Subcutaneous abdominal adipose tissue (tissue), 5 donors: ENCODE measurements around the gene ALOX15B.
A peak's percentile ranks its signal among the peaks of the same experiment; 100 is the strongest.

Experiments used
- H3K27ac ChIP-seq: one replicate; pipeline ENCODE4 v1.7.0; 2013; ENCODE audit warnings: low read depth, mild to moderate bottlenecking, inconsistent platforms, low read length, moderate library complexity
- H3K27me3 ChIP-seq, 5 donors: one replicate each; pipeline ENCODE4 v1.7.0; 2013; ENCODE audit warnings: low read length in 5 of 5, inconsistent platforms in 1 of 5; ENCODE audit not compliant: control insufficient read depth in 5 of 5, insufficient read depth in 4 of 5
- H3K36me3 ChIP-seq, 5 donors: one replicate each; pipeline ENCODE4 v1.7.0; 2013; ENCODE audit warnings: low read length in 5 of 5; ENCODE audit not compliant: control insufficient read depth in 5 of 5, insufficient read depth in 5 of 5
- H3K4me1 ChIP-seq, 5 donors: one replicate each; pipeline ENCODE4 v1.7.0; 2013; ENCODE audit warnings: low read length in 5 of 5, mild to moderate bottlenecking in 3 of 5, moderate library complexity in 1 of 5; ENCODE audit not compliant: control insufficient read depth in 5 of 5, insufficient read depth in 5 of 5
- H3K4me3 ChIP-seq, 5 donors: one replicate each; pipeline ENCODE4 v1.7.0; 2013; ENCODE audit warnings: low read length in 5 of 5, low read depth in 1 of 5
- H3K9ac ChIP-seq, 5 donors: one replicate each; pipeline ENCODE4 v1.7.0; 2013; ENCODE audit warnings: low read length in 5 of 5, mild to moderate bottlenecking in 4 of 5, moderate library complexity in 3 of 5
- H3K9me3 ChIP-seq, 5 donors: one replicate each; pipeline ENCODE4 v1.7.0; 2013; ENCODE audit warnings: low read length in 5 of 5; ENCODE audit not compliant: control insufficient read depth in 5 of 5
- donor health status: healthy.
- donor health status: healthy.
- donor health status: healthy.
- donor health status: healthy.
- donor health status: healthy.

The ALOX15B gene

DNA sequence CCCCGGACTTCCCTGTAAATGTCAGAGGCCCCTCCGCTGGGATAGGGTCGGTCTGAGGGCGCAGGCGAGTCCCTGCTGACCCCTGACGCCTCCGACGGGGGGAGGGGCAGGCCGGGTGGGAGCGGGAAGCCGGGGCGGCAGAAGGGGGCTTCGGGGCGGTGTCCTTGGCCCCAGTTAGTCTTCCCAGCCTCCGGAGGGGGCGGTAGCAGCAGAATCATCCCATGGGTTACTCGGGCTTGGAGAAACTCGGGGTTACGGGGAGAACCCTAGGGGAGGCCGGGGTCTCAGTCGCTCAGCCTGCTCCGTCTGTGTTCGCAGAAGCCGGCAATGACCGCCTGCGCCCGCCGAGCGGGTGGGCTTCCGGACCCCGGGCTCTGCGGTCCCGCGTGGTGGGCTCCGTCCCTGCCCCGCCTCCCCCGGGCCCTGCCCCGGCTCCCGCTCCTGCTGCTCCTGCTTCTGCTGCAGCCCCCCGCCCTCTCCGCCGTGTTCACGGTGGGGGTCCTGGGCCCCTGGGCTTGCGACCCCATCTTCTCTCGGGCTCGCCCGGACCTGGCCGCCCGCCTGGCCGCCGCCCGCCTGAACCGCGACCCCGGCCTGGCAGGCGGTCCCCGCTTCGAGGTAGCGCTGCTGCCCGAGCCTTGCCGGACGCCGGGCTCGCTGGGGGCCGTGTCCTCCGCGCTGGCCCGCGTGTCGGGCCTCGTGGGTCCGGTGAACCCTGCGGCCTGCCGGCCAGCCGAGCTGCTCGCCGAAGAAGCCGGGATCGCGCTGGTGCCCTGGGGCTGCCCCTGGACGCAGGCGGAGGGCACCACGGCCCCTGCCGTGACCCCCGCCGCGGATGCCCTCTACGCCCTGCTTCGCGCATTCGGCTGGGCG lies 35.9 kb upstream of the ALOX15B start:
- no peaks in the 10 kb centered on the region for H3K36me3 ChIP-seq
- H3K27me3 ChIP-seq = peaks cover 12 to 51% (median 47%) of the 10 kb centered on the region in 5 donors
- H3K9ac ChIP-seq = peak overlapping the region in 1 of 5 donors; percentile 43
- no peaks in the 10 kb centered on the region for H3K9me3 ChIP-seq
- no peak overlapping the region for H3K27ac ChIP-seq
- peaks cover 0 to 21% (median 16%) of the 10 kb centered on the region in 5 donors for H3K4me1 ChIP-seq
- H3K4me3 ChIP-seq = peak overlapping the region in 3 of 5 donors; percentile 17 to 44 (median 40)

DNA sequence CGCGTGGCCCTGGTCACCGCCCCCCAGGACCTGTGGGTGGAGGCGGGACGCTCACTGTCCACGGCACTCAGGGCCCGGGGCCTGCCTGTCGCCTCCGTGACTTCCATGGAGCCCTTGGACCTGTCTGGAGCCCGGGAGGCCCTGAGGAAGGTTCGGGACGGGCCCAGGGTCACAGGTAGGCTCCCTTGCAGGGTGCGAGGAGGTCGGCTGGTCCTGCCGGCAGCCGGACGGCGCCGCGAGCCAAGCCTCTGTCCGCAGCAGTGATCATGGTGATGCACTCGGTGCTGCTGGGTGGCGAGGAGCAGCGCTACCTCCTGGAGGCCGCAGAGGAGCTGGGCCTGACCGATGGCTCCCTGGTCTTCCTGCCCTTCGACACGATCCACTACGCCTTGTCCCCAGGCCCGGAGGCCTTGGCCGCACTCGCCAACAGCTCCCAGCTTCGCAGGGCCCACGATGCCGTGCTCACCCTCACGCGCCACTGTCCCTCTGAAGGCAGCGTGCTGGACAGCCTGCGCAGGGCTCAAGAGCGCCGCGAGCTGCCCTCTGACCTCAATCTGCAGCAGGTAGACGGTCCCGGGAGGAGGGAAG lies 35.2 kb upstream of the ALOX15B start:
- Histone ChIP-seq H3K27me3 (peaks cover 12 to 51% (median 47%) of the 10 kb centered on the region in 5 donors), H3K36me3 (no peaks in the 10 kb centered on the region), H3K9me3 (no peaks in the 10 kb centered on the region), H3K9ac (peak overlapping the region in 1 of 5 donors; percentile 14), H3K27ac (no peak overlapping the region), H3K4me1 (peaks cover 0 to 21% (median 16%) of the 10 kb centered on the region in 5 donors), H3K4me3 (peak overlapping the region in 3 of 5 donors; percentile 17 to 44 (median 40))

DNA sequence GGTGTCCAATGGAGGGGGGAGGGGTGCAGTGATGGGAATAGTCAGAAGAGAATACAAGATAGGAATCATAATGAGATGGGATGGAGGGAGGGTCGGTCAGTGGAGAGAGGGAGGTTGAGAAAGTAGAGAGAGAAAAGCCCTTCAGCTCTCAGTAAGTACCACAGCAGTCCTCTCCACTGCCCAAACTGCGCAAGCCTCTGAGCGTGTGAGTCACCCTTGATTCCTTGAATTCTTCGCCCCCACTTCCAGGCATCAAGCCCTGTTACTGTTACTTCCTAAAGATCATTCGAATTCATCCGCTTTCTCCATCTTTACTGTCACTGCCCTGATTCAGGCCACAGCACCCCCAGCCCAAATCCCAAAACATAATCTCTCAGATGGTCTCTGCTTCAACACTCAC lies 34.0 kb upstream of the ALOX15B start:
- Histone ChIP-seq H3K36me3 (no peaks in the 10 kb centered on the region), H3K9me3 (no peaks in the 10 kb centered on the region), H3K27me3 (peaks cover 12 to 51% (median 47%) of the 10 kb centered on the region in 5 donors), H3K9ac (no peak overlapping the region), H3K27ac (no peak overlapping the region), H3K4me1 (peaks cover 0 to 21% (median 16%) of the 10 kb centered on the region in 5 donors), H3K4me3 (no peak overlapping the region)

DNA sequence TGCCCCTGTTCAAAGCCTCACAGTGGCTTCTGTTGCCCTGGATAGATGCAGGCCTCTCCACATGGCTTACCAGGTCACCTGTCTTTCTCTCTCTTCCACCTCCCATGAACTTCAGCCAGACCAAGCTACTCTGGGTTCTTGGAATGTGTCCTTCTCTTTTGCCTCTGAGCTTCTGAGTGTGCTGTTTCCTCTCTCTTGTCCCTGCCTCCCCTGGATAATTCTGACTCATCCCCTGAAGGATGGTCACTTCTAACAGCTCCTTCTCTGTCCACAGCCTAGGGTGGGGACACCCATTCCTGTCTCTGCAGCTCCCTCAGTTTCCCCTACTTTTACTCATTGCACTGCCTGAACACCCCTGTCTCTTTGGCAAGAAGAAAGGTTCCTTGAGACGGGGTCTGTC lies 33.5 kb upstream of the ALOX15B start:
- Histone ChIP-seq H3K9ac (no peak overlapping the region), H3K9me3 (no peaks in the 10 kb centered on the region), H3K4me3 (no peak overlapping the region), H3K36me3 (no peaks in the 10 kb centered on the region), H3K27me3 (peaks cover 12 to 51% (median 47%) of the 10 kb centered on the region in 5 donors), H3K4me1 (peaks cover 0 to 21% (median 16%) of the 10 kb centered on the region in 5 donors), H3K27ac (no peak overlapping the region)

DNA sequence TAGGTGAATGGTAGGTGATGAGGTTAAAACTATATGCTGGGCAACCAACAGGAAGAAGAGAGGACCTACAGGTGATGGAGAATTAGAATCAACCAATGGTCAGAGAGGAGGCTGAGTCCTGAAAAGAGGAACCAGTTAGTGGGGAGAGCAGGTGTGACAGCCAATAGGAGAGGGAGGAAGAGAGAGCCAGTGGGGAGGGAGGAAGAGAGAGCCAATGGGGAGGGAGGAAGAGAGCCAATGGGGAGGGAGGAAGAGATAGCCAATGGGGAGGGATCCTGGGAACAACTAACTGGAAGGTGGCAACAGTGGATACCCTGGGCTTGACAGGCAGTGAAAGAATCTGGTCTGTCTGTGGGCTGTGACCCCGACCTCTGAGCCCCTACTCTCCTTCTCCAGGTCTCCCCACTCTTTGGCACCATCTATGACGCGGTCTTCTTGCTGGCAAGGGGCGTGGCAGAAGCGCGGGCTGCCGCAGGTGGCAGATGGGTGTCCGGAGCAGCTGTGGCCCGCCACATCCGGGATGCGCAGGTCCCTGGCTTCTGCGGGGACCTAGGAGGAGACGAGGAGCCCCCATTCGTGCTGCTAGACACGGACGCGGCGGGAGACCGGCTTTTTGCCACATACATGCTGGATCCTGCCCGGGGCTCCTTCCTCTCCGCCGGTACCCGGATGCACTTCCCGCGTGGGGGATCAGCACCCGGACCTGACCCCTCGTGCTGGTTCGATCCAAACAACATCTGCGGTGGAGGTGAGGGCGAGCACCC lies 32.7 kb upstream of the ALOX15B start:
- Histone ChIP-seq H3K27me3 (peaks cover 12 to 47% (median 44%) of the 10 kb centered on the region in 5 donors), H3K4me1 (peaks cover 0 to 21% (median 16%) of the 10 kb centered on the region in 5 donors), H3K4me3 (no peak overlapping the region), H3K27ac (no peak overlapping the region), H3K9ac (no peak overlapping the region), H3K36me3 (no peaks in the 10 kb centered on the region), H3K9me3 (no peaks in the 10 kb centered on the region)

DNA sequence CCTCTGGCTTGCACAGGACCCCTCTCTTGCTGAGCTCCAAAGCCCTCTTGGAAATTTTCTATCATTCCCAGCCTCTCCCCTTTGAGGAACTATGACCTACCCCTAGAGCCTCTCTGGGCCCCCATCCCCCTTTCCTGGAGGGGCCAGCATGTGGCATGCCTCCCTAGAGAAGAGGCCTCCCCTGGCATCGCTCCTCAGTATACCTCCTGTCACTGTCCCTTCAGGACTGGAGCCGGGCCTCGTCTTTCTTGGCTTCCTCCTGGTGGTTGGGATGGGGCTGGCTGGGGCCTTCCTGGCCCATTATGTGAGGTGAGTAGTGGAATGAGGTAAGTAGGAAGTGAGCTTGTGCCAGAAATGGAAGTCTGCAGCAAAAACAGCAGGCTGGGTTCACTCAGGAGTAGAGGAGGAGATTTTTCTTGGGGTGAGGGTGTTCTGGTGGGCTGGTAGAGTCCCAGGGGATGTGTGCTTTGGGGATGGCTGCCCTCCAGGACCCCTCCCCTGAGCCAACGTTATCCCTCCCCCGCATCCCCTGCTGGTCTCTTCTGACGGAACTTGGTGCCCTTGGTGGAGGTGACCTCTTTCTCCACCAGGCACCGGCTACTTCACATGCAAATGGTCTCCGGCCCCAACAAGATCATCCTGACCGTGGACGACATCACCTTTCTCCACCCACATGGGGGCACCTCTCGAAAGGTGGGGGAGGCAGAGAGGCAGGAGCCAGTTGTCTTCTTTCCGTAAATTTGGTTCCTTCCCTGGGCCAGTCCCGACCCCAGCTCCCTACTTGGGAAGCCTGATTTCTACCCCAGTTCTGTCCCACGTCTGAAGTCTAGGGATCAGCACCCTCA lies 31.8 kb upstream of the ALOX15B start:
- Histone ChIP-seq H3K27me3 (peaks cover 12 to 46% (median 40%) of the 10 kb centered on the region in 5 donors), H3K27ac (no peak overlapping the region), H3K4me3 (no peak overlapping the region), H3K9ac (no peak overlapping the region), H3K9me3 (no peaks in the 10 kb centered on the region), H3K4me1 (peaks cover 0 to 18% (median 16%) of the 10 kb centered on the region in 5 donors), H3K36me3 (no peaks in the 10 kb centered on the region)

DNA sequence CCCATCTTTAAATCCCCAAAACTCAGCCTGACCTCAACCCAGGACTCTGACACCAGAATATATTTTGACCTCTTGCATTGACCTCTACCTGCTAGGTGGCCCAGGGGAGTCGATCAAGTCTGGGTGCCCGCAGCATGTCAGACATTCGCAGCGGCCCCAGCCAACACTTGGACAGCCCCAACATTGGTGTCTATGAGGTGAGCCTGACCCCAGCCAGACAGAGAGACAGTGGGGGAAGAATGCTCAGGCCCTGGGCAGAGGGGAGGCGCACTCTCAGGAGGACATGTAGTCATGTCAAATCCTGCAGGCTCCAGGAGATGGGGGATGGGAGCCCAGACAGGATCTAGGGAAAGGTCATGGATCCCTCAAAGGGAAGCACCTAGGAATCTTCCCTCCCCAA lies 31.0 kb upstream of the ALOX15B start:
- Histone ChIP-seq H3K9ac (no peak overlapping the region), H3K4me1 (peaks cover 0 to 11% (median 8%) of the 10 kb centered on the region in 5 donors), H3K27me3 (peaks cover 10 to 44% (median 38%) of the 10 kb centered on the region in 5 donors), H3K27ac (no peak overlapping the region), H3K9me3 (no peaks in the 10 kb centered on the region), H3K4me3 (no peak overlapping the region), H3K36me3 (no peaks in the 10 kb centered on the region)

DNA sequence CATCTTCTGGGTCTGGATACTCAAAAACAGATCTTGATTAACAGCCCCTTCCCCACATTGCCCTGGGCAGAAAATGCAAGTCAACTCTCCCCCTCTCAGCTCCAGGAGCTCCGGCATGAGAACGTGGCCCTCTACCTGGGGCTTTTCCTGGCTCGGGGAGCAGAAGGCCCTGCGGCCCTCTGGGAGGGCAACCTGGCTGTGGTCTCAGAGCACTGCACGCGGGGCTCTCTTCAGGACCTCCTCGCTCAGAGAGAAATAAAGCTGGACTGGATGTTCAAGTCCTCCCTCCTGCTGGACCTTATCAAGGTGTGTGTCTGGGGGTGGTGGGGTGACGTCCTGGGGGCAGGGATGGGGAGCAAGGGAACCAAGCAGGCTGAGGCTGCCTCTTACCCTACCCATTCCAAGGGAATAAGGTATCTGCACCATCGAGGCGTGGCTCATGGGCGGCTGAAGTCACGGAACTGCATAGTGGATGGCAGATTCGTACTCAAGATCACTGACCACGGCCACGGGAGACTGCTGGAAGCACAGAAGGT lies 26.7 kb upstream of the ALOX15B start:
- H3K9ac ChIP-seq = no peak overlapping the region
- no peak overlapping the region for H3K27ac ChIP-seq
- no peaks in the 10 kb centered on the region for H3K36me3 ChIP-seq
- H3K4me3 ChIP-seq = no peak overlapping the region
- H3K27me3 ChIP-seq = peaks cover 0 to 34% (median 28%) of the 10 kb centered on the region in 5 donors
- peaks cover 0 to 16% (median 15%) of the 10 kb centered on the region in 5 donors for H3K4me1 ChIP-seq
- H3K9me3 ChIP-seq = no peaks in the 10 kb centered on the region

DNA sequence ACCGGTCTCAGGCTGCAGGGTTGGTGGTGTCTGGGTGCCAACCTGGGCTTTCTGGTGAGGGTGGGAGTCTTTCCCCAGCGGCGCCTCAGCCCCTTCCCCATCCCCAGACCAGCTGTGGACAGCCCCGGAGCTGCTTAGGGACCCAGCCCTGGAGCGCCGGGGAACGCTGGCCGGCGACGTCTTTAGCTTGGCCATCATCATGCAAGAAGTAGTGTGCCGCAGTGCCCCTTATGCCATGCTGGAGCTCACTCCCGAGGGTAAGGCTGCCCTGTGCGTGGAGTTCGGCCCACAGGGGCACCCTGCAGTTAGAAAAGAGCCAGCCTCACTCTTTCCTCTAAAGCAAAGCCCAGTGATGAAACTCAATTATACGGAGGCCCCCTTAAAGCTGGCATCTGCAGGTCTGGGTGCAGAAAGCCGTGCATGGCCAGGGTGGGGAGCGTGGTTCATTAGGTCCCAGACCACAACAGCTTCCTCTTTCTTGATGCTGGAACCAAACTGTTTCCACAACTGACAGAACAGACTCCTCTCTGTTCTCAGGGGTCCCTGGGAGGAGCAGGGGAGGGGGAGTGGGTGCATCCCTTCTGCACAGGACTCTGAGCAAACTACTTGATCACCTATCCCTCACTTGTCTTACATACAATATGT lies 25.7 kb upstream of the ALOX15B start:
- Histone ChIP-seq H3K9me3 (no peaks in the 10 kb centered on the region), H3K4me1 (peaks cover 0 to 19% (median 17%) of the 10 kb centered on the region in 5 donors), H3K27me3 (peaks cover 0 to 29% (median 21%) of the 10 kb centered on the region in 5 donors), H3K27ac (no peak overlapping the region), H3K36me3 (no peaks in the 10 kb centered on the region), H3K9ac (no peak overlapping the region), H3K4me3 (no peak overlapping the region)
